Activated CD4-positive, CD25-positive, alpha-beta regulatory T cell treated with anti-CD3 and anti-CD28 coated beads, Interleukin-2, amount 50 U/mL, for 24 hours (primary cell): ENCODE measurements around the gene AREL1.

Experiments
- ATAC-seq, 2 donors: fragments of 150-1000 bp; cut with Tn5 transposase; one replicate each; pipeline ENCODE4 v1.10.0; 2021; ENCODE audit warnings: mild to moderate bottlenecking in 1 of 2, moderate library complexity in 1 of 2

Gene AREL1

GRCh38 chr14:74634964-74635363 is 77.9 kb downstream of the AREL1 start:
- no peak for ATAC-seq

- ATAC-seq: no peak
Measured at GRCh38 chr14:74634481-74634880, 78.4 kb downstream of the AREL1 start.

- ATAC-seq: no peak
Measured at GRCh38 chr14:74630881-74631690, 81.8 kb downstream of the AREL1 start.

GRCh38 chr14:74628418-74628817 is 84.5 kb downstream of the AREL1 start:
- ATAC-seq: no peak

GRCh38 chr14:74627076-74627475 is 85.8 kb downstream of the AREL1 start:
- no peak for ATAC-seq

- ATAC-seq: no peak
Measured at GRCh38 chr14:74622257-74622656, 90.6 kb downstream of the AREL1 start.

- no peak for ATAC-seq
Measured at GRCh38 chr14:74621556-74621955, 91.3 kb downstream of the AREL1 start.

GRCh38 chr14:74620923-74621322 is 92.0 kb downstream of the AREL1 start:
- no peak for ATAC-seq

- peak; percentile 51 to 68 for ATAC-seq
Measured at GRCh38 chr14:74620497-74620921, 92.4 kb downstream of the AREL1 start.

GRCh38 chr14:74619672-74620131 is 93.2 kb downstream of the AREL1 start:
- ATAC-seq: no peak

- peak; percentile 83 to 86 for ATAC-seq
Measured at GRCh38 chr14:74618078-74618952, 94.6 kb downstream of the AREL1 start.

- no peak for ATAC-seq
Measured at GRCh38 chr14:74616996-74617700, 95.7 kb downstream of the AREL1 start.

GRCh38 chr14:74616507-74616906 is 96.4 kb downstream of the AREL1 start:
- no peak for ATAC-seq

GRCh38 chr14:74615735-74616134 is 97.1 kb downstream of the AREL1 start:
- no peak for ATAC-seq

GRCh38 chr14:74614508-74615495 is 98.1 kb downstream of the AREL1 start:
- no peak for ATAC-seq

- ATAC-seq: no peak
Measured at GRCh38 chr14:74613211-74613914, 99.5 kb downstream of the AREL1 start.

- ATAC-seq: peak; percentile 81 to 83
Measured at GRCh38 chr14:74612350-74613021, 100.4 kb downstream of the AREL1 start.

- ATAC-seq: no peak
Measured at GRCh38 chr14:74611650-74612349, 101.1 kb downstream of the AREL1 start, which contains the start of gene LTBP2. Gene LTBP2, minus strand, starts transcription at chr14:74612237. Its CDS starts 293 bp downstream, at chr14:74611944.
